Measurements from ENCODE around the gene RAB38.

RAB38 gene

DNA sequence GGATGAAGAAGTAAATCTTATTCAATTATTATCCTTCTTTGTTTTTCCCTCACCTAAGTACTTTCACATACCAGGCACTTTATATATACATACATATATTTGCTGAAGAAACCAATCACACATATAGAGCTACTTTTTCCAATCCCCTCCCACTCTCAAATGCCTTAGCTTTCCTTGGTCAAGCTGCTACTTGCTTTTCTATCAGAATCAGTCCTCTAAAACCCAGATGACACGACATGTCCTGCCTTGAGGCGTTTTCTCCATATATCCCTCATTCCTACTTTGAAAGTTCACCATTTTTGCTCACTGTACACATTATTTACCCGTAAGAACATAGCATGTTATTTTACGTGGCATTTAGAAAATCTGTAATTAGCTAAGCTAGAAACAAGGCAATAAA, 5.4 kb downstream of the RAB38 start:
- no peak for DNase-seq (ENCODE audit: low read depth in 2 of 2)

DNA sequence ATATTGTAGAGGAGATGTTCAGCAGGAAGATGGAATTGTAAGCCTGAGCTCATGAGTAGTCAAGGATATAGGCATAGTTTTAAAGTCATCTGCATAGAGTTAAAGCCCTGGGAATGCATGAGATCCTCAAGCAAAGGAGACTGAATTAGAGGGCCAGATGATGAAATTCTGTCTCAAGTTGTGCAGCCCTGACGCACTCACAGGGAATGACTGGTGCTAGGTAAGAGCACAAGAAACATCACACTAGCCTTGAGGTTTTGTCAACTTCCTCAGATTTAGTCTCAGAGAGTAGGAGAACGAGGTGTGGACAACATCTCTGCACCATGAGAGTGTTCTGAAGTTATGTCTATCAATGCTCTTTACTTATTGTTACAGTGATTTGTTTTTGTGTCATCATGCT, 5.8 kb downstream of the RAB38 start:
- DNase-seq (ENCODE audit: low read depth in 2 of 2): no peak

DNA sequence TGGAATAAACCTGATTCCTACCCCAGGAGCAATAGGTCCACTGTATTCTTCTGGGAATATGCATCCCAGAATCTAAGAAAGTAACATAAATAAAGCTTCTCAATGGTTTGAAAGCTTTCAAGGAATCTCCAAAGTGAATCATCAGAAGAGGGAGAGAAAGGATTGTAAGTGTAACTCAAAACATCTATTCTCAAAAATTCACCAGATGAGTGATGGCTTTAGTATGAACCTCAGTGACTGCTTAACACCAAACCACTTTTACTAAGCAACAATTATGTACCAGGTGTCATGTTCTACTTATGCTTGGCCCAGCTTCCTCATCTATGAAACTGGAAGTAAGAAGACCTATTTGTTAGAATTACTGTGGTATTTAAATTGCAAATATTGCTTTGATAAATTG, 7.4 kb downstream of the RAB38 start:
- DNase-seq (ENCODE audit: low read depth in 2 of 2): no peak

GRCh38 chr11:88164806-88165585, 10.2 kb downstream of the RAB38 start:
- DNase-seq (ENCODE audit: low read depth in 2 of 2): no peak

DNA sequence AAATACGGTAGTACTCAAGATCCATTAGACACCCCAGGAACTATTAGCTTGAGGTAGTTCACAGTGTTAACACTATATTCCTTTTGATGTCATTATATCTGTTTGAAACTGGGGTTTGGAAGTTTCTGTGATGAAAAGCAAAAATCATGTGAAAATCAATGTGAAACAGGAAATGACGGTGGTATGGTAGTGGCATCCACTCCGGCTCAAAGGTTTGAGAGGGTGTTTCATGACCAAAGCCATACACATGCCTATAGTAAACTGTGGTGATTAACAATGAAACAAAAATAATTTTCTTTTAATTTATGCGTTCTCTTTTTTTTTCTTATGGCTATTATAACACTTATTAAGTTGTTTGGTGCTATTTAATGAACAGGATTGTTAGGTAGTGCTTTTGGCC, 10.9 kb downstream of the RAB38 start:
- no peak for DNase-seq (ENCODE audit: low read depth in 2 of 2)

- DNase-seq (ENCODE audit: low read depth in 2 of 2): no peak
These were observed 17.2 kb downstream of the RAB38 start for GRCh38 chr11:88158081-88158480.

DNA sequence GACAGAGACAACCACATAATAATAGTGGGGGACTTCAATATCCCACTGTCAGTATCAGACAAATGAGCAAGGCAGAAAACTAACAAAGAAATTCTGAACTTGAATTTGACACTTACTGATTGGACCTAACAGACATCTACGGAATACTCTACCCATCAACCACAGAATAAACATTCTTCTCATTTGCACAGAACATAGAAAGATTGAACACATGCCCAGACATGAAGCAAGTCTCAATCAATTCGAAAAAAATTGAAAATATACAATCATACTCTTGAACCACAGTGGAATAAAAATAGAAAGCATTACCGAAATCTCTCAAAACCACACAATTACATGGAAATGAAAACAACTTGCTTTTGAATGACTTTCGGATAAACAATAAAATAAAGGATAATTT, 17.9 kb downstream of the RAB38 start:
- no peak for DNase-seq (ENCODE audit: low read depth in 2 of 2)

GRCh38 chr11:88152381-88152780, 22.9 kb downstream of the RAB38 start:
- no peak for DNase-seq (ENCODE audit: low read depth in 2 of 2)

DNA sequence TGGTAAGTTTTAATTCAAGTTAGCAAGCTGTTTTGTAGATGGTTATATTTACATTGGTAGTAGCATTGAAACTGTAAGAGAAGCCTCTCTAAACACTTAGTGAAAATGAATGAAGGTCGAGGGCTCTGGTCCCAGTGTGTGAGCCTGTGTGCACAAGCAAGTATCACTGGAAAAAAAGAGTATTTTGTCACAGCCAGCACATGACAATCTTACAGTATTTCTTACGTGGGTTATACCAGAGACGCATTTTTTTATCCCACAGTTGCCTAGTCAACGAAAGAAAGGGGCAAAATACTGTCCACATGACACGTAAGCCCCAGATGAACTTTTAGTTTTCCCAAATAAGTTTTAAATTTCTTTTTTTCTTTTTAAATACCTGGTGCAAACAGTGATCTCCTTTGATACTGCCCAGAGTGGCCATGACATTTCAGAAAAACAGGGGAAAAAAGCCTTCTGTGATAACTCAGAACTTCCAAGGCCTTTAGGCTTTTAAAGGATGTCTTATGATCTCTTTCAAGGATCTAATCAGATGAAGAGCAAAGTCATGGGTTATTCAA, 23.5 kb downstream of the RAB38 start:
- DNase-seq (ENCODE audit: low read depth in 2 of 2): no peak

- no peak for DNase-seq (ENCODE audit: low read depth in 2 of 2)
These were observed 29.1 kb downstream of the RAB38 start for GRCh38 chr11:88146106-88146505.

GRCh38 chr11:88139865-88140264, 35.4 kb downstream of the RAB38 start:
- no peak for DNase-seq (ENCODE audit: low read depth in 2 of 2)

- DNase-seq (ENCODE audit: low read depth in 2 of 2): no peak
These were observed 43.3 kb downstream of the RAB38 start for GRCh38 chr11:88131764-88132470.

DNA sequence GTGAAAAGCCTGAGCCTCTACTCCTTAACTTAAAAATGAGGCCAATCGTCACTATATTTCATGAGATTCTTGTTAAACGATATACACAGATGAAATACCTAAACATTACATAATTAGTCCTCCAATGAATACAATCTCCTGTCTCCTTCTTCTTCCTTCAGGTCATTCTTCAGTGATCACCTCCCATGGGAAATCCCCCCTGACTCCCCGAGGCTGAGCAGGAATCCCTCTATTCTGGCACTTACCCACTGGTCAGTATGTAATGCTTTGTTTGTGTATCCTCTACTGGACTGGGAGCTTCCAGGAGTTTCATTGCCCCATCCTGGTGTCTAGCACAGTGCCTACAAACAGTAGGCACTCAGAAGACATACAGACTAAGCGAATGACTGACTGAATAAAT, 52.3 kb downstream of the RAB38 start:
- DNase-seq (ENCODE audit: low read depth in 2 of 2): no peak

- DNase-seq (ENCODE audit: low read depth in 2 of 2): no peak
These were observed 55.7 kb downstream of the RAB38 start for GRCh38 chr11:88119561-88119960.

- no peak for DNase-seq (ENCODE audit: low read depth in 2 of 2)
These were observed 57.9 kb downstream of the RAB38 start for GRCh38 chr11:88117281-88117858.

GRCh38 chr11:88115828-88116755, 59.2 kb downstream of the RAB38 start:
- DNase-seq (ENCODE audit: low read depth in 2 of 2): no peak

DNA sequence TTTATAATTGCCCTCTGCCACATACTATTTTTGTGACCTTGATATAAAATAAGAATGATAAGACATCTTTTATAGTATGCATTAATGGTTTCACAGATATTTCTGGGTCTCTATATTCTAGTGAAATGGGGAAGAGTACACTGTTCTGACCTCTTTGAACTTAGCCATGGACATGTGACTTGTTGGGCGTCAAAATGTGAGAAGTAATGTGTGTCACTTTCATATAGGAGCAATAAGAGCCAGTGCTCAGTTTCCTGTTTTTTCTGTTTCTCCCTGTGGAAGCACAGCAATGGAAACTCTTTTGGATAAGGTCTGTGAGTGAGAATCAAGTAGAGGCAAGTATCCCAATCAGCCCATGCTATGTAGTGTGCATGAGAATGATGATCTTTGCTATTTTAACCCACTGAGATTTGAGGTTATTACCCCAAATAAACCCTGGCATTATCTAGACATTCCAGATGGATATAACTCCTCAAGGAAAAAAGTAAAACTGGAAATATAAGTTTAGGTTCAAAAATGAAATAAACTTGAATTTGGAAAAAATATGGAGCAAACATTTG, 60.7 kb downstream of the RAB38 start:
- DNase-seq (ENCODE audit: low read depth in 2 of 2): no peak

- DNase-seq (ENCODE audit: low read depth in 2 of 2): no peak
These were observed 68.6 kb downstream of the RAB38 start for GRCh38 chr11:88106666-88107065.

DNA sequence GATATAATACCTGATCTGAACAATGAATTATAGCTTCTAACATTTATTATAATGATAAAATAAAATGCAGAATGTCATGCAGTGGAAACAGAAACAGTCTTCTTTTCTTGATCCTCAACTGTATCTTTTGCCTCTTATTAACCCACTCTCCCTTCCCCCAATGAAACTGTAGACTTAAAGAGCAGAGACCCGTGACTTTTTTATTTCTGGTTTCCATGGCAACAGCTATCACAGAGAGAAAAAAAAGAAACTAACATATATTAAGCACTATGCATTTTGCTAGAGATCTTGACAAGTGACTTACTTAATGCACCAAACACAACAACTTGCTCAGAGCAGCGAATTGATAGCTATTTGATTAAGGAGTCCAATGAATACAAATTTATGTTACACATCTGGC, 69.3 kb downstream of the RAB38 start:
- DNase-seq (ENCODE audit: low read depth in 2 of 2): no peak

DNA sequence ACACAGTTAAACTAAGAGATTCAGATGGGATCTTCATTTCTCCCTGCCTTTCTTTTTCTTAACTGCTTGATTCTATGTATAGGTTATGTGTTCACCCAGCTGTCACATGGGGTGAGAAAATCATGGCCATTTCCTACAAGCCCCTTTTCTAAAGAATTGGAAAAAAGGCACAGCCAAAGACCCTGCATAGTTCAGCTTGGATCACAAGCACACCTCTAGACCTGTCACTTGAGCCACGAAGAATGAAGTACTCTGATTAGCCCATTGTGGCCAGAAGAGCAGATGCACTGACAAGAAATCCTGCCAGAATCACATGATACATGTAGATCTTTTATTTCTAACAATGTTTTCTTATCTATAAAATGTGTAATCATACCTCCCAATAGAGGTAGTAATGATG, 69.7 kb downstream of the RAB38 start:
- no peak for DNase-seq (ENCODE audit: low read depth in 2 of 2)

DNA sequence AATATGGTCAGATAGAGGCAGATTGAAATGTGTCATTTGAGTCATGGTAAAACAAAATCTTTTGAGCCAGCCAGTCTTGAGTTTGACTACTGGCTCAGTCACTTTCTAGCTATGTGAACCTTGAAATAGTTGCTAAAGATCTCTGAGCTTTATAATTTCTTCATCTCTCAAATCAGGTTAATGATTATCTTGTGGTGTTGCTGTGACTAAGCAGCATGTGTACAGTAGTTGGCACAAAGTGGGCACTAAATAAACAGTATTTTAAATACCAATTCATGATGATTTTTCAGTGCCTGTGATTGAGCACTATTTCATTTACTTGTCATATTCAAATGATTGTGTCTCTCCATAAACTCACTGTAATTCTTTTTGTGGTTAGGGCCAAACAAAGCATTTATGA, 70.8 kb downstream of the RAB38 start:
- no peak for DNase-seq (ENCODE audit: low read depth in 2 of 2)

Data from stimulated activated CD4-positive, alpha-beta T cell treated with anti-CD3 and anti-CD28 coated beads, Interleukin-4, amount 100 ng/mL, for 48 hours (primary cell).